ENCODE results near the gene HOXC11. TPM values are rescaled to one million over a fixed set of nuclear protein-coding genes. Genes with fewer than 3 reads are reported as not detected.

HOXC11 gene
- total and polyA plus RNA-seq, 10 of the 15 experiments (the other 5 are each of a cell fraction or from before 2014, with no cell fraction given), result not detected

DNA sequence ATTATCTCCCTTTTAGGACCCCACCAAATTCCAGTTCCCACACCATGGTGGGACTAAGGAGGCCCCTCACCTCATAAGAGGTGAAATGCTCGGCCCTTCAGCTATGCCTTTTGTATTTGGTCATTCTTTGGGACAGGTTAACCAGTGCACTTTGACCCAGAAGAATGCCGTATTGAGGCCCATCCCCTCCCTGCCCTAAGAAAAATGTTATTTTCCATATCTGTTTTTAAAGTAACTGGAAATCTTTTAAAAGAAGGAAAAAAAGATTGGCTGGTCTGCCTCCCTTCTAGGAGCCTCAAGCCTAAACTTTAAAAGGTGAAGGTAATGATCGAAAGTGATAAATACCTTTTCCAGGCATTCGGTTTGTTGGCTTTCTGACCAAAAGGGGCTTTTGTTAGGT is 40.0 kb upstream of the HOXC11 start:
- H3K27ac ChIP-seq (ENCODE audit: control insufficient read depth, insufficient read depth), result no peak overlapping the region
- H4K20me1 ChIP-seq (ENCODE audit: control insufficient read depth, insufficient read depth), result no peaks in the 10 kb centered on the region; the same call in 1 of the 2 replicates
- H3K9me3 ChIP-seq (replicated peaks; ENCODE audit: control insufficient read depth, insufficient read depth, low read length), result no peaks in the 10 kb centered on the region
- H2AFZ ChIP-seq (ENCODE audit: control insufficient read depth, low read depth, low read length), result no peak overlapping the region
- 46% methylated on average over 4 of the region's 4 CpGs for WGBS (ENCODE audit: insufficient coverage, insufficient replicate concordance, low lambda C conversion rate, missing lambda C conversion rate)
- ChIA-PET SMC1A (ENCODE audit: uncharacterized antibody, unreplicated experiment) (interaction anchor here (1.3 kb wide), 1 partner anchor 8 kb away, joined by 3 read pairs; no protein-coding TSS in a partner anchor), RAD21 (ENCODE audit: unreplicated experiment) (no interaction called here), CTCF (no interaction called here), POLR2A (no interaction called here)
- intact Hi-C loops (cut with micrococcal nuclease; ENCODE audit: unreplicated experiment) (no loop called here), in situ Hi-C loops (cut with MboI) (no loop called here)
- H3K27me3 ChIP-seq (replicated peaks in 1 of 2; ENCODE audit: control insufficient read depth in 2 of 2, insufficient read depth in 2 of 2, low read length in 1 of 2), result peaks cover 20 to 40% of the 10 kb centered on the region in 2 experiments
- no peak for TF ChIP-seq ZNF207 (IDR thresholded peaks at IDR 0.05; ENCODE audit: borderline replicate concordance)
- TF ChIP-seq EED (IDR thresholded peaks at IDR 0.05; ENCODE audit: low read depth), result no peak
- TF ChIP-seq SIN3A (IDR thresholded peaks at IDR 0.05; ENCODE audit: low read depth, low read length), result no peak
- TF ChIP-seq, protein P1, sequence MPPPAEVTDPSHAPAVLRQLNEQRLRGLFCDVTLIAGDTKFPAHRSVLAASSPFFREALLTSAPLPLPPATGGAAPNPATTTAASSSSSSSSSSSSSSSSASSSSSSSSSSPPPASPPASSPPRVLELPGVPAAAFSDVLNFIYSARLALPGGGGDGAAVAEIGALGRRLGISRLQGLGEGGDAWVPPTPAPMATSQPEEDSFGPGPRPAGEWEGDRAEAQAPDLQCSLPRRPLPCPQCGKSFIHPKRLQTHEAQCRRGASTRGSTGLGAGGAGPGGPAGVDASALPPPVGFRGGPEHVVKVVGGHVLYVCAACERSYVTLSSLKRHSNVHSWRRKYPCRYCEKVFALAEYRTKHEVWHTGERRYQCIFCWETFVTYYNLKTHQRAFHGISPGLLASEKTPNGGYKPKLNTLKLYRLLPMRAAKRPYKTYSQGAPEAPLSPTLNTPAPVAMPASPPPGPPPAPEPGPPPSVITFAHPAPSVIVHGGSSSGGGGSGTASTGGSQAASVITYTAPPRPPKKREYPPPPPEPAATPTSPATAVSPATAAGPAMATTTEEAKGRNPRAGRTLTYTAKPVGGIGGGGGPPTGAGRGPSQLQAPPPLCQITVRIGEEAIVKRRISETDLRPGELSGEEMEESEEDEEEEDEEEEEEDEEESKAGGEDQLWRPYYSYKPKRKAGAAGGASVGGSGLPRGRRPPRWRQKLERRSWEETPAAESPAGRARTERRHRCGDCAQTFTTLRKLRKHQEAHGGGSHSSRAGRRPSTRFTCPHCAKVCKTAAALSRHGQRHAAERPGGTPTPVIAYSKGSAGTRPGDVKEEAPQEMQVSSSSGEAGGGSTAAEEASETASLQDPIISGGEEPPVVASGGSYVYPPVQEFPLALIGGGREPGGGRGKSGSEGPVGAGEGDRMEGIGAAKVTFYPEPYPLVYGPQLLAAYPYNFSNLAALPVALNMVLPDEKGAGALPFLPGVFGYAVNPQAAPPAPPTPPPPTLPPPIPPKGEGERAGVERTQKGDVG (CRISPR knock-in tag; IDR thresholded peaks at IDR 0.05), result no peak
- TF ChIP-seq, protein P2, sequence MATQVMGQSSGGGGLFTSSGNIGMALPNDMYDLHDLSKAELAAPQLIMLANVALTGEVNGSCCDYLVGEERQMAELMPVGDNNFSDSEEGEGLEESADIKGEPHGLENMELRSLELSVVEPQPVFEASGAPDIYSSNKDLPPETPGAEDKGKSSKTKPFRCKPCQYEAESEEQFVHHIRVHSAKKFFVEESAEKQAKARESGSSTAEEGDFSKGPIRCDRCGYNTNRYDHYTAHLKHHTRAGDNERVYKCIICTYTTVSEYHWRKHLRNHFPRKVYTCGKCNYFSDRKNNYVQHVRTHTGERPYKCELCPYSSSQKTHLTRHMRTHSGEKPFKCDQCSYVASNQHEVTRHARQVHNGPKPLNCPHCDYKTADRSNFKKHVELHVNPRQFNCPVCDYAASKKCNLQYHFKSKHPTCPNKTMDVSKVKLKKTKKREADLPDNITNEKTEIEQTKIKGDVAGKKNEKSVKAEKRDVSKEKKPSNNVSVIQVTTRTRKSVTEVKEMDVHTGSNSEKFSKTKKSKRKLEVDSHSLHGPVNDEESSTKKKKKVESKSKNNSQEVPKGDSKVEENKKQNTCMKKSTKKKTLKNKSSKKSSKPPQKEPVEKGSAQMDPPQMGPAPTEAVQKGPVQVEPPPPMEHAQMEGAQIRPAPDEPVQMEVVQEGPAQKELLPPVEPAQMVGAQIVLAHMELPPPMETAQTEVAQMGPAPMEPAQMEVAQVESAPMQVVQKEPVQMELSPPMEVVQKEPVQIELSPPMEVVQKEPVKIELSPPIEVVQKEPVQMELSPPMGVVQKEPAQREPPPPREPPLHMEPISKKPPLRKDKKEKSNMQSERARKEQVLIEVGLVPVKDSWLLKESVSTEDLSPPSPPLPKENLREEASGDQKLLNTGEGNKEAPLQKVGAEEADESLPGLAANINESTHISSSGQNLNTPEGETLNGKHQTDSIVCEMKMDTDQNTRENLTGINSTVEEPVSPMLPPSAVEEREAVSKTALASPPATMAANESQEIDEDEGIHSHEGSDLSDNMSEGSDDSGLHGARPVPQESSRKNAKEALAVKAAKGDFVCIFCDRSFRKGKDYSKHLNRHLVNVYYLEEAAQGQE (IDR thresholded peaks at IDR 0.05; ENCODE audit: low read depth, low read length), result no peak
- no peaks in the 10 kb centered on the region for H3K36me3 ChIP-seq (ENCODE audit: control insufficient read depth in 2 of 2, insufficient read depth in 2 of 2, low read length in 1 of 2)
- no peak overlapping the region for H3K4me2 ChIP-seq (ENCODE audit: control insufficient read depth, insufficient read depth)
- no peak overlapping the region for H3K4me3 ChIP-seq
- DNase-seq (ENCODE audit: low read depth, low spot score) (no peak), ATAC-seq (no peak), FAIRE-seq (no peak)
- no peaks in the 10 kb centered on the region for H3K4me1 ChIP-seq (ENCODE audit: control insufficient read depth, insufficient read depth, low read length)
- no peak overlapping the region for H3K9ac ChIP-seq (ENCODE audit: control insufficient read depth, insufficient read depth, low read length)
- no peaks in the 10 kb centered on the region for H3K79me2 ChIP-seq (ENCODE audit: control insufficient read depth, insufficient read depth, low read length)
- BruUV-seq (replicated peaks), result no TSS peak

Measured in GM12878 (cell line).